ENCODE data around the gene CHST13. TPM values are rescaled to one million over a fixed set of nuclear protein-coding genes. Genes with fewer than 3 reads are reported as not detected.

Gene CHST13
- not detected for total RNA-seq
- 1.1 TPM for polyA plus RNA-seq (2013, experiment 1 of 2)
- polyA plus RNA-seq (2013, experiment 2 of 2), result 0.31 TPM
- 0 to 0.59 (median 0) reads per million in 172 experiments for total RNA-seq

GRCh38 chr3:126523745-126524428 is at the start of gene CHST13:
Gene CHST13 (plus strand): TSS chr3:126524155. CDS start chr3:126524333, 178 bp downstream.
- no peaks in the 10 kb centered on the region for H3K36me3 Mint-ChIP-seq (ENCODE audit: low read depth)
- H3K27ac Mint-ChIP-seq, result no peak within 1 kb of the TSS
- intact Hi-C loops (cut with DNase I, micrococcal nuclease), result loop anchor here (2.0 to 5.0 kb wide), 2 partner anchors 931 to 1023 kb away; no protein-coding TSS in a partner anchor
- DNase-seq, result peak in 1 of 14 experiments; percentile 34
- Histone ChIP-seq H3K36me3 (ENCODE audit: insufficient read depth, low read length) (no peaks in the 10 kb centered on the region), H3K9me3 (ENCODE audit: control insufficient read depth in 1 of 2, insufficient read depth in 1 of 2, low read length in 2 of 2) (peaks cover 0 to 8% of the 10 kb centered on the region in 2 experiments), H3K27ac (ENCODE audit: low read depth in 1 of 2, low read length in 2 of 2) (no peak within 1 kb of the TSS), H3K4me3 (ENCODE audit: low read length) (no peak within 1 kb of the TSS), H3K27me3 (ENCODE audit: control insufficient read depth in 1 of 2, insufficient read depth in 2 of 2, low read length in 2 of 2) (peaks cover 12 to 14% of the 10 kb centered on the region in 2 experiments), H3K4me1 (ENCODE audit: insufficient read depth, low read length) (peaks cover 5% of the 10 kb centered on the region)
- H3K27me3 Mint-ChIP-seq, result peaks cover 19% of the 10 kb centered on the region
- CTCF ChIA-PET, result no interaction called here
- H3K9me3 Mint-ChIP-seq, result no peaks in the 10 kb centered on the region
- POLR2A ChIA-PET, result no interaction called here
- TF ChIP-seq CTCF (IDR thresholded peaks at IDR 0.05), result no peak
- H3K4me1 Mint-ChIP-seq (ENCODE audit: low read depth), result no peaks in the 10 kb centered on the region
- ATAC-seq (ENCODE audit: poor library complexity), result no peak
- no peak within 1 kb of the TSS for H3K4me3 Mint-ChIP-seq

GRCh38 chr3:126474498-126475412 is 49.2 kb upstream of the CHST13 start:
- DNase-seq, result peak in 11 of 14 experiments; percentile 4 to 67 (median 21)
- H3K4me3 ChIP-seq (ENCODE audit: low read length), result peak overlapping the region; percentile 70

More at GRCh38 chr3:126474498-126475412, 49.2 kb upstream of the CHST13 start:
- Histone ChIP-seq H3K9me3 (ENCODE audit: control insufficient read depth in 1 of 2, insufficient read depth in 1 of 2, low read length in 2 of 2) (no peaks in the 10 kb centered on the region), H3K4me1 (ENCODE audit: insufficient read depth, low read length) (peaks cover 43% of the 10 kb centered on the region), H3K36me3 (ENCODE audit: insufficient read depth, low read length) (peaks cover 29% of the 10 kb centered on the region), H3K27me3 (ENCODE audit: control insufficient read depth in 1 of 2, insufficient read depth in 2 of 2, low read length in 2 of 2) (no peaks in the 10 kb centered on the region), H3K27ac (ENCODE audit: low read depth in 1 of 2, low read length in 2 of 2) (no peak overlapping the region)
- peak; percentile 1 for ATAC-seq (ENCODE audit: poor library complexity)
- Mint-ChIP-seq H3K9me3 (no peaks in the 10 kb centered on the region), H3K4me3 (peak overlapping the region; percentile 95), H3K27ac (peak overlapping the region; percentile 94), H3K36me3 (ENCODE audit: low read depth) (peaks cover 46% of the 10 kb centered on the region), H3K4me1 (ENCODE audit: low read depth) (peaks cover 57% of the 10 kb centered on the region), H3K27me3 (no peaks in the 10 kb centered on the region)
- intact Hi-C loops (cut with DNase I, micrococcal nuclease), result loop anchor here (5.0 to 10.0 kb wide), 11 partner anchors 117 to 1750 kb away; partner anchors contain the start of genes ABTB1 (in 1 of the 2), EEFSEC (in 1 of the 2), HEG1 (in 1 of the 2) and KLF15 (in 1 of the 2)
- CTCF ChIA-PET, result interaction anchor here (1.4 kb wide), 1 partner anchor 9 kb away, joined by 4 read pairs; no protein-coding TSS in a partner anchor
- TF ChIP-seq CTCF (IDR thresholded peaks at IDR 0.05), result no peak
- POLR2A ChIA-PET, result interaction anchor here (0.6 to 2.6 kb wide), 4 partner anchors 117 to 1472 kb away, joined by 3 to 7 read pairs (median 4); partner anchors contain the start of genes KLF15 and SLC41A3
